Stimulated activated CD4-positive, alpha-beta T cell treated with anti-CD3 and anti-CD28 coated beads, Interleukin-12 subunit alpha, Interleukin-12 subunit beta, amount 100 ng/mL, for 4 hours (primary cell): ENCODE data around the gene RNF157.
"Not testable (repeated sequence)": the region's sequence is repeated elsewhere in the genome, so short reads cannot be mapped to it uniquely, and the experiment has no call there.

Experiments
- DNase-seq: peaks from one replicate; pipeline ENCODE4 v3.0.0-alpha.2; 2020

The RNF157 gene

GRCh38 chr17:76188213-76189016 is 51.9 kb downstream of the RNF157 start:
- no peak for DNase-seq

GRCh38 chr17:76186774-76187173 is 53.5 kb downstream of the RNF157 start:
- not testable (repeated sequence) for DNase-seq

- no peak for DNase-seq
These were observed 56.0 kb downstream of the RNF157 start for GRCh38 chr17:76184290-76184689.

GRCh38 chr17:76182016-76182764 is 58.1 kb downstream of the RNF157 start:
- DNase-seq: peak; percentile 93

GRCh38 chr17:76179496-76180467 is 60.5 kb downstream of the RNF157 start:
- no peak for DNase-seq

GRCh38 chr17:76178124-76178523 is 62.2 kb downstream of the RNF157 start:
- DNase-seq: no peak

GRCh38 chr17:76176701-76177574 is 63.4 kb downstream of the RNF157 start:
- no peak for DNase-seq

- no peak for DNase-seq
These were observed 66.3 kb downstream of the RNF157 start for GRCh38 chr17:76174037-76174436.

- DNase-seq: no peak
These were observed 66.8 kb downstream of the RNF157 start for GRCh38 chr17:76173474-76173873.

- DNase-seq: no peak
These were observed 68.6 kb downstream of the RNF157 start for GRCh38 chr17:76171706-76172105.

- no peak for DNase-seq
These were observed 70.2 kb downstream of the RNF157 start for GRCh38 chr17:76170114-76170513.

GRCh38 chr17:76166906-76167305 is 73.4 kb downstream of the RNF157 start:
- DNase-seq: no peak

GRCh38 chr17:76166168-76166567 is 74.1 kb downstream of the RNF157 start:
- no peak for DNase-seq

GRCh38 chr17:76164331-76164730 is 76.0 kb downstream of the RNF157 start:
- no peak for DNase-seq

- no peak for DNase-seq
These were observed 76.4 kb downstream of the RNF157 start for GRCh38 chr17:76163919-76164318.

GRCh38 chr17:76161619-76162266 is 78.5 kb downstream of the RNF157 start:
- DNase-seq: no peak

- DNase-seq: no peak
These were observed 79.3 kb downstream of the RNF157 start for GRCh38 chr17:76160896-76161528.

- DNase-seq: no peak
These were observed 81.1 kb downstream of the RNF157 start for GRCh38 chr17:76159157-76159556.

- no peak for DNase-seq
These were observed 82.5 kb downstream of the RNF157 start for GRCh38 chr17:76157759-76158158.

- no peak for DNase-seq
These were observed 83.7 kb downstream of the RNF157 start for GRCh38 chr17:76156662-76156991.
